ENCODE measurements around the gene PHF21A. TPM values are rescaled to one million over a fixed set of nuclear protein-coding genes. Genes with fewer than 3 reads are reported as not detected.

The PHF21A gene
- total and polyA plus RNA-seq, 2 of the 8 experiments (the other 6 are each of a cell fraction or from before 2014, with no cell fraction given) = 17.6 to 40.3 TPM

GRCh38 chr11:46102843-46103242, 18.4 kb downstream of the PHF21A start:
- H3K27ac ChIP-seq (ENCODE audit: low read depth, low read length) = no peak overlapping the region
- H3K27me3 ChIP-seq (replicated peaks in 1 of 4; ENCODE audit: control insufficient read depth in 3 of 4, extremely low read depth in 1 of 4, insufficient read depth in 3 of 4, low read length in 3 of 4) = no peaks in the 10 kb centered on the region
- H3K9me3 ChIP-seq (ENCODE audit: insufficient read depth in 2 of 2, low read depth in 1 of 2, low read length in 1 of 2) = no peaks in the 10 kb centered on the region
- ChIA-PET CTCF (ENCODE audit: partially characterized antibody) (interaction anchor here (0.7 to 2.9 kb wide), 10 partner anchors 9 to 229 kb away, joined by 3 to 11 read pairs (median 4); no protein-coding TSS in a partner anchor), POLR2A (ENCODE audit: partially characterized antibody) (interaction anchor here (0.8 to 1.4 kb wide), 2 partner anchors 10 to 22 kb away, joined by 3 read pairs; no protein-coding TSS in a partner anchor)
- no peak overlapping the region for H3K4me2 ChIP-seq (ENCODE audit: insufficient read depth in 1 of 2, low read depth in 2 of 2, low read length in 2 of 2)
- H3K9ac ChIP-seq (replicated peaks in 1 of 4; ENCODE audit: extremely low read depth in 1 of 4, low read depth in 3 of 4, low read length in 3 of 4) = no peak overlapping the region
- H3K36me3 ChIP-seq (ENCODE audit: control insufficient read depth in 2 of 4, insufficient read depth in 4 of 4, low read length in 3 of 4) = no peaks in the 10 kb centered on the region
- no peak overlapping the region for H4K8ac ChIP-seq (ENCODE audit: extremely low read depth, insufficient read depth, low read length)
- no peak overlapping the region for H2AK5ac ChIP-seq (ENCODE audit: low read depth, low read length)
- H2BK12ac ChIP-seq (ENCODE audit: low read depth, low read length) = no peak overlapping the region
- no peak overlapping the region for H2AFZ ChIP-seq (ENCODE audit: low read length)
- no peak overlapping the region for H2BK15ac ChIP-seq (ENCODE audit: low read length)
- H4K5ac ChIP-seq (ENCODE audit: insufficient read length, low read depth, low read length) = no peak overlapping the region
- no peak overlapping the region for H3K4ac ChIP-seq (replicated peaks; ENCODE audit: insufficient read length, low read depth, low read length)
- no peaks in the 10 kb centered on the region for H3K23me2 ChIP-seq (ENCODE audit: low read depth, low read length)
- H3K4me3 ChIP-seq (ENCODE audit: extremely low read depth in 1 of 4, insufficient read depth in 2 of 4, low read depth in 3 of 4, low read length in 4 of 4) = no peak overlapping the region
- no peak overlapping the region for H3K18ac ChIP-seq (ENCODE audit: extremely low read depth, low read length)
- H4K91ac ChIP-seq (replicated peaks; ENCODE audit: insufficient read length, low read length) = no peak overlapping the region
- peaks cover 3 to 92% of the 10 kb centered on the region in 2 experiments; a peak in 3 of 4 replicates for H3K79me2 ChIP-seq (ENCODE audit: control insufficient read depth in 1 of 2, insufficient read depth in 2 of 2, low read length in 2 of 2)
- WGBS, 2 experiments (ENCODE audit: extremely low coverage in 1 of 2, insufficient coverage in 1 of 2, insufficient read length in 1 of 2, insufficient replicate concordance in 2 of 2, low coverage in 1 of 2, low lambda C conversion rate in 2 of 2, missing lambda C conversion rate in 1 of 2) = 71 to 100% methylated on average over 1 to 6 of the region's 6 CpGs
- H2BK20ac ChIP-seq (ENCODE audit: low read length) = no peak overlapping the region
- FAIRE-seq (no peak), DNase-seq (ENCODE audit: low read depth in 1 of 2, low spot score in 2 of 2) (no peak)
- no peak overlapping the region for H3K23ac ChIP-seq (ENCODE audit: insufficient read length)
- H3K4me1 ChIP-seq (replicated peaks in 1 of 4; ENCODE audit: control insufficient read depth in 3 of 4, insufficient read depth in 4 of 4, low read length in 3 of 4) = peaks cover 2 to 8% (median 6%) of the 10 kb centered on the region in 4 experiments; a peak in 6 of 7 replicates
- peaks cover 0 to 4% of the 10 kb centered on the region in 2 experiments for H4K20me1 ChIP-seq (replicated peaks in 1 of 2; ENCODE audit: control insufficient read depth in 1 of 2, insufficient read depth in 2 of 2, low read length in 2 of 2)
- H3K79me1 ChIP-seq (ENCODE audit: low read depth, low read length) = no peaks in the 10 kb centered on the region; the same call in 1 of the 2 replicates
- H3K56ac ChIP-seq (replicated peaks; ENCODE audit: insufficient read length, low read depth, low read length) = no peak overlapping the region
- no peak overlapping the region for H3K14ac ChIP-seq (ENCODE audit: insufficient read length)
- no peak overlapping the region for H2BK5ac ChIP-seq (ENCODE audit: low read depth, low read length)
- no peak overlapping the region for H2BK120ac ChIP-seq (replicated peaks; ENCODE audit: low read depth, low read length)
- no peak for TF ChIP-seq GTF2F1 (IDR thresholded peaks at IDR 0.05; ENCODE audit: borderline replicate concordance, low read depth, low read length)
- TF ChIP-seq SAP30 (IDR thresholded peaks at IDR 0.05; ENCODE audit: insufficient read depth, insufficient replicate concordance, low read length) = no peak
- TF ChIP-seq CHD2 (IDR thresholded peaks at IDR 0.05; ENCODE audit: low read length) = no peak
- TF ChIP-seq CHD1 (IDR thresholded peaks at IDR 0.05; ENCODE audit: low read depth, low read length) = no peak
- TF ChIP-seq CBX8 (IDR thresholded peaks at IDR 0.05; ENCODE audit: borderline replicate concordance, low read depth, low read length) = no peak
- no peak for TF ChIP-seq POLR2A (IDR thresholded peaks at IDR 0.05; ENCODE audit: control extremely low read depth in 1 of 2, low read depth in 2 of 2, low read length in 2 of 2)
- TF ChIP-seq SP1 (IDR thresholded peaks at IDR 0.05; ENCODE audit: low read depth, low read length) = no peak
- TF ChIP-seq KDM1A (IDR thresholded peaks at IDR 0.05; ENCODE audit: borderline replicate concordance, low read length) = no peak
- TF ChIP-seq KDM4A (IDR thresholded peaks at IDR 0.05; ENCODE audit: low read depth, low read length, severe bottlenecking) = no peak
- TF ChIP-seq SIX5 (IDR thresholded peaks at IDR 0.05; ENCODE audit: low read depth, low read length) = no peak
- no peak for TF ChIP-seq TBP (IDR thresholded peaks at IDR 0.05; ENCODE audit: low read depth, low read length)
- TF ChIP-seq RBBP5 (IDR thresholded peaks at IDR 0.05; ENCODE audit: borderline replicate concordance, low read depth, low read length) = no peak
- no peak for TF ChIP-seq SIRT6 (IDR thresholded peaks at IDR 0.05; ENCODE audit: low read length)
- no peak for TF ChIP-seq ASH2L (IDR thresholded peaks at IDR 0.05; ENCODE audit: low read length)
- TF ChIP-seq TEAD4 (IDR thresholded peaks at IDR 0.05; ENCODE audit: low read depth, low read length) = no peak
- no peak for TF ChIP-seq SP4 (IDR thresholded peaks at IDR 0.05; ENCODE audit: low read length)
